Measurements from ENCODE around the gene TRAK2. TPM values are rescaled to one million over a fixed set of nuclear protein-coding genes. Genes with fewer than 3 reads are reported as not detected.

The TRAK2 gene
- total and polyA plus RNA-seq, 11 donors = 41.2 to 201 (median 145) TPM

GRCh38 chr2:201415149-201415548 lies 36.1 kb downstream of the TRAK2 start:
- WGBS, 4 donors = 8 to 24% (median 12%) methylated on average over 2 of the region's 2 CpGs
- TF ChIP-seq POLR2A (IDR thresholded peaks at IDR 0.05) (no peak), CTCF (IDR thresholded peaks at IDR 0.05) (no peak)
- peaks cover 0 to 73% (median 55%) of the 10 kb centered on the region in 12 donors for H3K4me1 ChIP-seq
- H3K4me3 ChIP-seq = no peak overlapping the region
- H3K27me3 ChIP-seq = no peaks in the 10 kb centered on the region
- ATAC-seq = no peak
- peak overlapping the region; percentile 30 to 93 (median 78) for H3K27ac ChIP-seq
- H3K36me3 ChIP-seq = peaks cover 0 to 27% (median 6%) of the 10 kb centered on the region in 9 donors
- DNase-seq = no peak
- H3K9me3 ChIP-seq = no peaks in the 10 kb centered on the region
- intact Hi-C loops (cut with DNase I) = no loop called here

GRCh38 chr2:201414099-201415023 lies 36.9 kb downstream of the TRAK2 start:
- DNase-seq = no peak
- Histone ChIP-seq H3K4me1 (peaks cover 0 to 76% (median 58%) of the 10 kb centered on the region in 12 donors), H3K4me3 (peak overlapping the region in 8 of 12 donors; percentile 5 to 26 (median 10)), H3K9me3 (no peaks in the 10 kb centered on the region), H3K27me3 (no peaks in the 10 kb centered on the region), H3K36me3 (peaks cover 0 to 20% (median under 1%) of the 10 kb centered on the region in 9 donors), H3K27ac (peak overlapping the region; percentile 30 to 93 (median 78))
- TF ChIP-seq POLR2A (IDR thresholded peaks at IDR 0.05) = peak in 1 of 2 donors; percentile 40
- TF ChIP-seq CTCF (IDR thresholded peaks at IDR 0.05) = no peak
- ATAC-seq = peak; percentile 79 to 89 (median 84)
- 3 to 11% (median 5%) methylated on average over 3 of the region's 3 CpGs for WGBS, 4 donors
- intact Hi-C loops (cut with DNase I) = loop anchor here in 3 of 10 donors (1.0 to 5.0 kb wide), 2 partner anchors 37 to 38 kb away; partner anchors contain the start of genes STRADB (in 3 of the 3) and TRAK2 (in 3 of the 3)

- ATAC-seq = peak in 2 of 4 donors; percentile 5 to 11
- Histone ChIP-seq H3K9me3 (no peaks in the 10 kb centered on the region), H3K36me3 (peaks cover 0 to 13% (median 0%) of the 10 kb centered on the region in 9 donors), H3K27me3 (no peaks in the 10 kb centered on the region), H3K27ac (peak overlapping the region; percentile 30 to 93 (median 78)), H3K4me3 (peak overlapping the region in 6 of 12 donors; percentile 5 to 26 (median 15)), H3K4me1 (peaks cover 0 to 76% (median 53%) of the 10 kb centered on the region in 12 donors)
- no peak for TF ChIP-seq CTCF (IDR thresholded peaks at IDR 0.05)
- no peak for TF ChIP-seq POLR2A (IDR thresholded peaks at IDR 0.05)
- WGBS, 4 donors = 33 to 44% (median 42%) methylated on average over 4 of the region's 4 CpGs
- DNase-seq = no peak
- intact Hi-C loops (cut with DNase I) = loop anchor here in 3 of 10 donors (2.0 to 5.0 kb wide), 2 partner anchors 37 to 39 kb away; partner anchors contain the start of genes STRADB (in 3 of the 3) and TRAK2 (in 3 of the 3)
Observed at GRCh38 chr2:201413552-201413951, 37.7 kb downstream of the TRAK2 start.

GRCh38 chr2:201413143-201413542 lies 38.1 kb downstream of the TRAK2 start:
- ATAC-seq = peak; percentile 33 to 73 (median 57)
- 7 to 32% (median 24%) methylated on average over 2 of the region's 2 CpGs for WGBS, 4 donors

More at GRCh38 chr2:201413143-201413542, 38.1 kb downstream of the TRAK2 start:
- TF ChIP-seq CTCF (IDR thresholded peaks at IDR 0.05) = peak in 1 of 12 donors; percentile 12
- TF ChIP-seq POLR2A (IDR thresholded peaks at IDR 0.05) = no peak
- Histone ChIP-seq H3K4me3 (no peak overlapping the region), H3K4me1 (peaks cover 0 to 77% (median 53%) of the 10 kb centered on the region in 12 donors), H3K9me3 (no peaks in the 10 kb centered on the region), H3K36me3 (peaks cover 0 to 9% (median 0%) of the 10 kb centered on the region in 9 donors), H3K27ac (peak overlapping the region in 11 of 12 donors; percentile 67 to 93 (median 78)), H3K27me3 (no peaks in the 10 kb centered on the region)
- intact Hi-C loops (cut with DNase I) = loop anchor here in 3 of 10 donors (2.0 to 5.0 kb wide), 2 partner anchors 38 to 39 kb away; partner anchors contain the start of genes STRADB (in 3 of the 3) and TRAK2 (in 3 of the 3)
- peak in 1 of 5 donors; percentile 13 for DNase-seq

All from heart left ventricle (tissue), 16 donors.